GM18873 (cell line): Measurements from ENCODE around the gene BEGAIN.

ENCODE experiments used
- ATAC-seq: cut with Tn5 transposase; IDR thresholded peaks from one replicate; pipeline ENCODE4 v1.9.1; 2021; ENCODE audit warnings: mild to moderate bottlenecking, moderate library complexity, moderate number of reproducible peaks; ENCODE audit not compliant: unreplicated experiment, low FRiP score

The BEGAIN gene

GRCh38 chr14:100554696-100555320 is 32.4 kb downstream of the BEGAIN start:
- no peak for ATAC-seq

- no peak for ATAC-seq
These were observed 33.0 kb downstream of the BEGAIN start for GRCh38 chr14:100554082-100554677.

- ATAC-seq, result no peak
These were observed 33.7 kb downstream of the BEGAIN start for GRCh38 chr14:100553471-100553870.

GRCh38 chr14:100552524-100553125 is 34.6 kb downstream of the BEGAIN start:
- ATAC-seq, result no peak

- ATAC-seq, result no peak
These were observed 36.2 kb downstream of the BEGAIN start for GRCh38 chr14:100551056-100551455.

- ATAC-seq, result no peak
These were observed 37.2 kb downstream of the BEGAIN start for GRCh38 chr14:100549834-100550625.

GRCh38 chr14:100548939-100549338 is 38.3 kb downstream of the BEGAIN start:
- no peak for ATAC-seq

- ATAC-seq, result no peak
These were observed 38.9 kb downstream of the BEGAIN start for GRCh38 chr14:100548295-100548655.

- no peak for ATAC-seq
These were observed 39.5 kb downstream of the BEGAIN start for GRCh38 chr14:100547633-100548294.

GRCh38 chr14:100546051-100546443 is 41.2 kb downstream of the BEGAIN start:
- no peak for ATAC-seq

GRCh38 chr14:100545359-100545758 is 41.9 kb downstream of the BEGAIN start:
- no peak for ATAC-seq

GRCh38 chr14:100544506-100545141 is 42.6 kb downstream of the BEGAIN start:
- no peak for ATAC-seq

- no peak for ATAC-seq
These were observed 43.5 kb downstream of the BEGAIN start for GRCh38 chr14:100543471-100544455.

GRCh38 chr14:100542619-100543205 is 44.5 kb downstream of the BEGAIN start:
- no peak for ATAC-seq

GRCh38 chr14:100541621-100542560 is 45.3 kb downstream of the BEGAIN start:
- no peak for ATAC-seq

- ATAC-seq, result no peak
These were observed 46.1 kb downstream of the BEGAIN start for GRCh38 chr14:100540926-100541620.
